Fibroblast of lung (primary cell): Measurements from ENCODE around the gene FCHO2. TPM values are rescaled to one million over a fixed set of nuclear protein-coding genes. Genes with fewer than 3 reads are reported as not detected.

Source experiments
- DNase-seq, 2 donors: peaks; one replicate each; pipeline versions ENCODE4 v3.0.0 to v3.0.0-alpha.2; 2010; ENCODE audit warnings: low read depth in 2 of 2
- H2AFZ ChIP-seq: 2 replicates; pipeline ENCODE4 v1.5.1; 2012; ENCODE audit warnings: low read length, control low read depth, inconsistent platforms
- H3K27ac ChIP-seq: 2 replicates; pipeline ENCODE4 v1.5.1; 2011; ENCODE audit warnings: low read length, control low read depth; ENCODE audit not compliant: insufficient read depth
- H3K27me3 ChIP-seq: 2 replicates; pipeline ENCODE4 v1.5.1; 2011; ENCODE audit warnings: mild to moderate bottlenecking, low read length; ENCODE audit not compliant: control insufficient read depth, insufficient read depth
- H3K36me3 ChIP-seq: 2 replicates; pipeline ENCODE4 v1.5.1; 2011; ENCODE audit warnings: low read length; ENCODE audit not compliant: control insufficient read depth, insufficient read depth
- H3K4me1 ChIP-seq: 2 replicates; pipeline ENCODE4 v1.5.1; 2011; ENCODE audit warnings: low read length; ENCODE audit not compliant: control insufficient read depth, insufficient read depth; ENCODE audit errors: extremely low read depth
- H3K4me2 ChIP-seq: 2 replicates; pipeline ENCODE4 v1.5.1; 2011; ENCODE audit warnings: low read length, control low read depth; ENCODE audit not compliant: insufficient read depth; ENCODE audit errors: extremely low read depth
- H3K4me3 ChIP-seq, 4 experiments: fragments of 200-600 bp in 1 of 4; sonication (generic) in 1 of 4; replicated peaks in 1 of 4; 2 replicates each; pipeline ENCODE4 v1.5.1; 2011 to 2016; ENCODE audit warnings: low read length in 4 of 4, low read depth in 3 of 4, mild to moderate bottlenecking in 3 of 4, control low read depth in 2 of 4, inconsistent platforms in 1 of 4, mixed read lengths in 1 of 4; ENCODE audit not compliant: insufficient read depth in 1 of 4; ENCODE audit errors: control extremely low read depth in 1 of 4
- H3K79me2 ChIP-seq: 2 replicates; pipeline ENCODE4 v1.5.1; 2012; ENCODE audit warnings: mild to moderate bottlenecking, low read length, inconsistent platforms; ENCODE audit not compliant: control insufficient read depth, insufficient read depth
- H3K9ac ChIP-seq: 2 replicates; pipeline ENCODE4 v1.5.1; 2011; ENCODE audit warnings: mild to moderate bottlenecking, low read length, control low read depth; ENCODE audit not compliant: insufficient read depth
- H3K9me3 ChIP-seq: 2 replicates; pipeline ENCODE4 v1.5.1; 2012; ENCODE audit warnings: low read depth, low read length; ENCODE audit not compliant: control insufficient read depth, insufficient read depth
- H4K20me1 ChIP-seq: 2 replicates; pipeline ENCODE4 v1.5.1; 2011; ENCODE audit warnings: low read length; ENCODE audit not compliant: control insufficient read depth, insufficient read depth; ENCODE audit errors: extremely low read depth
- CTCF ChIP-seq, 2 donors: IDR thresholded peaks in 1 of 2; conservative IDR thresholded peaks in 1 of 2; 1 replicate in 1 of 2; 2 replicates in 1 of 2; pipeline ENCODE4 v1.5.1; 2011 to 2012; ENCODE audit warnings: low read length in 2 of 2, control low read depth in 1 of 2, inconsistent platforms in 1 of 2, low read depth in 1 of 2, mild to moderate bottlenecking in 1 of 2
- EZH2 ChIP-seq: IDR thresholded peaks from 2 replicates; pipeline ENCODE4 v1.5.1; 2012; ENCODE audit warnings: low read length, control low read depth, mild to moderate bottlenecking; ENCODE audit errors: missing control alignments
- polyA plus RNA-seq, 2 donors: library from polyadenylated mRNA; depleted of rRNA in 1 of 2; stranded (reverse) in 1 of 2; unstranded in 1 of 2; fragments of >200 nt; gene quantifications; 2 replicates each; pipeline ENCODE4 v1.2.1, GENCODE V29; 2011 to 2012; ENCODE audit warnings: missing spikeins in 1 of 2
- total RNA-seq: library from RNA; depleted of rRNA; stranded (reverse); fragments of >200 nt; gene quantifications from 2 replicates; pipeline ENCODE4 v1.2.1, GENCODE V29; 2014

Gene FCHO2
- total and polyA plus RNA-seq, 2 donors (not counting 1 experiment from before 2014, with no cell fraction given) = 11.3 to 19.2 TPM

- DNase-seq = no peak
- Histone ChIP-seq H3K9me3 (no peaks in the 10 kb centered on the region), H3K27me3 (no peaks in the 10 kb centered on the region)
Measured at GRCh38 chr5:73111536-73111935, 155.7 kb downstream of the FCHO2 start.

GRCh38 chr5:73112359-73112758 lies 156.5 kb downstream of the FCHO2 start:
- no peak overlapping the region for H3K27ac ChIP-seq
- TF ChIP-seq EZH2 (no peak), CTCF (conservative IDR thresholded peaks at IDR 0.05 in 1 of 2, IDR thresholded peaks at IDR 0.05 in 1 of 2; ENCODE audit: low read depth in 1 of 2, low read length in 2 of 2) (no peak)
- no peaks in the 10 kb centered on the region for H3K36me3 ChIP-seq
- H3K27me3 ChIP-seq = no peaks in the 10 kb centered on the region
- H4K20me1 ChIP-seq = no peaks in the 10 kb centered on the region
- H3K9ac ChIP-seq = no peak overlapping the region
- H3K79me2 ChIP-seq = no peaks in the 10 kb centered on the region
- H3K4me3 ChIP-seq = no peak overlapping the region
- DNase-seq = no peak
- no peak overlapping the region for H3K4me2 ChIP-seq
- no peaks in the 10 kb centered on the region for H3K9me3 ChIP-seq
- peaks cover 17% of the 10 kb centered on the region for H3K4me1 ChIP-seq
- H2AFZ ChIP-seq = no peak overlapping the region

More at GRCh38 chr5:73111536-73111935, 155.7 kb downstream of the FCHO2 start:
- no peak overlapping the region for H2AFZ ChIP-seq
- no peaks in the 10 kb centered on the region for H3K79me2 ChIP-seq
- no peaks in the 10 kb centered on the region for H4K20me1 ChIP-seq
- no peak overlapping the region for H3K4me2 ChIP-seq
- H3K9ac ChIP-seq = no peak overlapping the region
- no peak overlapping the region for H3K27ac ChIP-seq
- TF ChIP-seq CTCF (conservative IDR thresholded peaks at IDR 0.05 in 1 of 2, IDR thresholded peaks at IDR 0.05 in 1 of 2; ENCODE audit: low read depth in 1 of 2, low read length in 2 of 2) = no peak
- no peaks in the 10 kb centered on the region for H3K36me3 ChIP-seq
- peaks cover 17% of the 10 kb centered on the region for H3K4me1 ChIP-seq
- H3K4me3 ChIP-seq = no peak overlapping the region

- H3K9me3 ChIP-seq = no peaks in the 10 kb centered on the region
- H3K27ac ChIP-seq = no peak overlapping the region
- H3K9ac ChIP-seq = no peak overlapping the region
- H3K79me2 ChIP-seq = no peaks in the 10 kb centered on the region
- no peak overlapping the region for H3K4me3 ChIP-seq
- no peaks in the 10 kb centered on the region for H3K36me3 ChIP-seq
- H2AFZ ChIP-seq = no peak overlapping the region
- H3K4me1 ChIP-seq = peaks cover 17% of the 10 kb centered on the region
- H3K27me3 ChIP-seq = no peaks in the 10 kb centered on the region
- H4K20me1 ChIP-seq = no peaks in the 10 kb centered on the region
- DNase-seq = no peak
- H3K4me2 ChIP-seq = no peak overlapping the region
- TF ChIP-seq CTCF (conservative IDR thresholded peaks at IDR 0.05 in 1 of 2, IDR thresholded peaks at IDR 0.05 in 1 of 2; ENCODE audit: low read depth in 1 of 2, low read length in 2 of 2) = no peak
- TF ChIP-seq EZH2 = no peak
Measured at GRCh38 chr5:73114044-73114688, 158.3 kb downstream of the FCHO2 start.
